H1 (cell line): ENCODE data around the gene PTMA. TPM values are rescaled to one million over a fixed set of nuclear protein-coding genes. Genes with fewer than 3 reads are reported as not detected.

Source experiments
- BRCA1 ChIP-seq: IDR thresholded peaks from 2 replicates; pipeline ENCODE4 v1.6.1; 2012; ENCODE audit warnings: low read depth, low read length, improper control_type of control experiment
- CBX8 ChIP-seq: fragments of 300-800, 300-1000 bp; sonication (generic); IDR thresholded peaks from 2 replicates; pipeline ENCODE4 v1.7.1; 2016; ENCODE audit warnings: low read depth, low read length, borderline replicate concordance
- E2F6 ChIP-seq: IDR thresholded peaks from 2 replicates; pipeline ENCODE4 v1.6.1; 2012; ENCODE audit warnings: inconsistent platforms
- MAFK ChIP-seq: IDR thresholded peaks from 2 replicates; pipeline ENCODE4 v1.6.1; 2012; ENCODE audit warnings: low read depth, mild to moderate bottlenecking, improper control_type of control experiment, low read length
- NRF1 ChIP-seq: IDR thresholded peaks from 2 replicates; pipeline ENCODE4 v1.6.1; 2011; ENCODE audit warnings: mild to moderate bottlenecking, low read depth, low read length, improper control_type of control experiment
- RBBP5 ChIP-seq: IDR thresholded peaks from 2 replicates; pipeline ENCODE4 v1.7.1; 2012; ENCODE audit warnings: low read depth, mild to moderate bottlenecking, inconsistent platforms, low read length, moderate library complexity, borderline replicate concordance
- polyA plus RNA-seq, 7 experiments: library from polyadenylated mRNA; depleted of rRNA in 3 of 7; stranded (reverse) in 5 of 7; unstranded in 2 of 7; fragments of >200 nt in 5 of 7; fragments of 200-250 nt in 2 of 7; gene quantifications; 1 replicate in 5 of 7; 2 replicates in 1 of 7; 4 replicates in 1 of 7; pipeline versions ENCODE4 v1.2.1 to v1.2.3, GENCODE V29; 2011 to 2013; ENCODE audit warnings: missing spikeins in 2 of 7, mixed read lengths in 2 of 7
- total RNA-seq: library from RNA; stranded (reverse); fragmentation: NEBNext Ultra II Directional; extraction: Animal tissue kit (Norgen Biotek cat#: 25700); gene quantifications from 2 replicates; pipeline ENCODE4 v1.2.1, GENCODE V29; 2021

PTMA gene
- total and polyA plus RNA-seq, 2 of the 8 experiments (the other 6 are each of a cell fraction or from before 2014, with no cell fraction given) = 683 to 2,680 TPM

GRCh38 chr2:231686192-231687100 is 21.9 kb upstream of the PTMA start (continued):
- TF ChIP-seq RBBP5 (no peak), MAFK (no peak), E2F6 (no peak), BRCA1 (no peak), CBX8 (no peak), NRF1 (no peak)
